Heart left ventricle (tissue), 16 donors: ENCODE results near the gene PCNX1. TPM values are rescaled to one million over a fixed set of nuclear protein-coding genes. Genes with fewer than 3 reads are reported as not detected.
"Not testable (repeated sequence)": the region's sequence is repeated elsewhere in the genome, so short reads cannot be mapped to it uniquely, and the experiment has no call there.

Source experiments
- ATAC-seq, 4 donors: fragments of 200-7000 bp; cut with Tn5 transposase; one replicate each; pipeline ENCODE4 v1.9.1; 2020 to 2022; ENCODE audit warnings: moderate library complexity in 4 of 4, mild to moderate bottlenecking in 3 of 4, moderate number of reproducible peaks in 1 of 4
- DNase-seq, 5 donors: peaks; one replicate each; pipeline ENCODE4 v3.0.0-alpha.2; 2020
- H3K27ac ChIP-seq, 12 donors: fragments of 200-600 bp; sonication (generic) in 4 of 12; one replicate each; pipeline versions ENCODE4 v1.5.0 to v1.8.0; 2016 to 2022; ENCODE audit warnings: mild to moderate bottlenecking in 2 of 12
- H3K27me3 ChIP-seq, 9 donors: fragments of 200-600 bp; sonication (generic) in 2 of 9; one replicate each; pipeline versions ENCODE4 v1.5.1 to v1.8.0; 2016 to 2022; ENCODE audit warnings: mild to moderate bottlenecking in 3 of 9
- H3K36me3 ChIP-seq, 9 donors: fragments of 200-600 bp; sonication (generic) in 2 of 9; one replicate each; pipeline versions ENCODE4 v1.5.0 to v1.8.0; 2018 to 2022; ENCODE audit warnings: mild to moderate bottlenecking in 2 of 9
- H3K4me1 ChIP-seq, 12 donors: fragments of 200-600 bp; sonication (generic) in 4 of 12; one replicate each; pipeline versions ENCODE4 v1.5.0 to v1.8.0; 2016 to 2022; ENCODE audit warnings: mild to moderate bottlenecking in 3 of 12
- H3K4me3 ChIP-seq, 12 donors: fragments of 200-600 bp; sonication (generic) in 4 of 12; one replicate each; pipeline versions ENCODE4 v1.5.0 to v1.8.0; 2017 to 2022; ENCODE audit warnings: mild to moderate bottlenecking in 9 of 12, moderate library complexity in 4 of 12
- H3K9me3 ChIP-seq, 12 donors: fragments of 200-600 bp; sonication (generic) in 4 of 12; one replicate each; pipeline versions ENCODE4 v1.5.0 to v1.8.0; 2016 to 2022; ENCODE audit warnings: mild to moderate bottlenecking in 1 of 12
- CTCF ChIP-seq, 12 donors: fragments of 200-600 bp; sonication (generic) in 4 of 12; IDR thresholded peaks; one replicate each; pipeline versions ENCODE4 v1.5.0 to v1.8.0; 2018 to 2022; ENCODE audit warnings: antibody characterized with exemption in 12 of 12, mild to moderate bottlenecking in 5 of 12
- POLR2A ChIP-seq, 2 donors: fragments of 450-650 bp; IDR thresholded peaks; one replicate each; pipeline ENCODE4 v1.6.1; 2017; ENCODE audit warnings: antibody characterized with exemption in 2 of 2, mild to moderate bottlenecking in 2 of 2, moderate library complexity in 2 of 2
- WGBS, 4 donors: extraction: QIAGEN DNeasy Blood & Tissue Kit in 2 of 4; methylation state at CpG; one replicate each; pipeline versions ENCODE4 v1.1.5 to v1.1.7; 2013 to 2018; 5-methylcytosine and 5-hydroxymethylcytosine counted together
- intact Hi-C, 10 donors: fragments of 100-400 bp; cut with DNase I; formaldehyde crosslinking; loops; one replicate each; pipeline versions ENCODE4 v1.11.1 to v1.14.2; 2022
- long read RNA-seq, 3 donors: library from polyadenylated mRNA; unstranded; transcript quantifications; one replicate each; pipeline ENCODE4 v2.0.0, GENCODE V29; 2020 to 2021
- polyA plus RNA-seq, 2 donors: library from polyadenylated mRNA; stranded (reverse); fragments of 200-250 nt; gene quantifications; one replicate each; pipeline ENCODE4 v1.2.3, GENCODE V29; 2013
- total RNA-seq, 9 donors: library from RNA; depleted of rRNA in 2 of 9; stranded (reverse); fragments of >200 nt in 2 of 9; fragmentation: NEBNext Ultra II Directional in 3 of 9; extraction: Animal tissue kit (Norgen Biotek cat#: 25700) in 3 of 9; gene quantifications; one replicate each; pipeline versions ENCODE4 v1.1.0 to v1.2.4, GENCODE V29; 2016 to 2023
- donor health status: ischemic (EF 13 %, LVEDD 7.1; RV severe dilation, severe dysfunction).
- donor health status: healthy with polysubstance abuse.
- donor health status: DM: no; HTN: yes; CAD: no.
- donor health status: DM: no; HTN: no; CAD: no.
- donor health status: ischemic (EF 25% LVEDD 6.9; RV normal size, moderate dysfunction).
- donor health status: ischemic (EF 25% LVEDD 5.7; RV mildly dilated, moderate dysfunction).
- donor health status: healthy.
- donor health status: DM: yes; HTN: yes; CAD: no.
- donor health status: ischemic (EF 35%, LVEDD 5.7; RV mildly dilated, moderate dysfunction).
- donor health status: nonischemic (EF 11% LVEDD 7.7; RV severe dilation, severe dysfunction).
- donor health status: DM: yes; HTN: yes; CAD: no.
- donor health status: PGD.
- donor health status: ischemic (EF 29% LVEDD 5.4; RV normal size, mild dysfunction).
- donor health status: nonischemic (EF 23%, LVEDD 6.1; RV moderate dilation, normal function).

PCNX1 gene
- total RNA-seq (10 to 100 TPM; 36.3 to 64.7 (median 53.4) TPM), polyA plus RNA-seq (10 to 100 TPM in 1 of 2 donors, 1 to 10 TPM in 1; 6.1 to 11.7 TPM)
- long read RNA-seq, donor 1, partial matches to known transcripts: 14 of 24 reads
- long read RNA-seq, donor 1, other reads (novel, unspliced or antisense): 10 of 24 reads
- long read RNA-seq, donor 2, partial matches to known transcripts: 10 of 12 reads
- long read RNA-seq, donor 2, other reads (novel, unspliced or antisense): 2 of 12 reads
- long read RNA-seq, donor 3, full-length matches to known transcripts: 1 of 11 reads
- long read RNA-seq, donor 3, partial matches to known transcripts: 5 of 11 reads
- long read RNA-seq, donor 3, other reads (novel, unspliced or antisense): 5 of 11 reads

- WGBS, 4 donors: 0% methylated on average over 2 to 101 of the region's 101 CpGs
- Histone ChIP-seq H3K4me3 (peak within 1 kb of the TSS; percentile 78 to 99 (median 94)), H3K27me3 (no peaks in the 10 kb centered on the region), H3K4me1 (peaks cover 0 to 66% (median 50%) of the 10 kb centered on the region in 12 donors), H3K9me3 (no peaks in the 10 kb centered on the region), H3K27ac (peak within 1 kb of the TSS; percentile 80 to 98 (median 94)), H3K36me3 (no peaks in the 10 kb centered on the region)
- TF ChIP-seq POLR2A (IDR thresholded peaks at IDR 0.05): peak in 1 of 2 donors; percentile 37
- TF ChIP-seq CTCF (IDR thresholded peaks at IDR 0.05): peak; percentile 73 to 97 (median 89)
- ATAC-seq (peak; percentile 82 to 91 (median 86)), DNase-seq (peak; percentile 90 to 94 (median 91))
- intact Hi-C loops: loop anchor here (2.0 to 5.0 kb wide), 8 partner anchors 47 to 90 kb away; no protein-coding TSS in a partner anchor
Observed at GRCh38 chr14:70907176-70907995, at the start of gene PCNX1. Gene PCNX1, plus strand, starts transcription at chr14:70907459. Its CDS starts 392 bp downstream, at chr14:70907851.

- H3K9me3 ChIP-seq: no peaks in the 10 kb centered on the region
- no peak for DNase-seq
- no peak for ATAC-seq
- H3K27me3 ChIP-seq: no peaks in the 10 kb centered on the region
- H3K4me3 ChIP-seq: no peak overlapping the region
- WGBS, 4 donors: 81 to 95% (median 92%) methylated on average over 2 of the region's 2 CpGs
- no peaks in the 10 kb centered on the region for H3K36me3 ChIP-seq
- TF ChIP-seq POLR2A (IDR thresholded peaks at IDR 0.05) (no peak), CTCF (IDR thresholded peaks at IDR 0.05) (no peak)
- no peaks in the 10 kb centered on the region for H3K4me1 ChIP-seq
- H3K27ac ChIP-seq: no peak overlapping the region
- intact Hi-C loops: no loop called here
Observed at GRCh38 chr14:70857496-70857890, 49.8 kb upstream of the PCNX1 start.

GRCh38 chr14:70858641-70859040, 48.6 kb upstream of the PCNX1 start:
- no peak overlapping the region for H3K4me3 ChIP-seq
- no peaks in the 10 kb centered on the region for H3K36me3 ChIP-seq
- no peaks in the 10 kb centered on the region for H3K27me3 ChIP-seq
- intact Hi-C loops: no loop called here
- no peak for TF ChIP-seq POLR2A (IDR thresholded peaks at IDR 0.05)
- no peak for TF ChIP-seq CTCF (IDR thresholded peaks at IDR 0.05)
- H3K4me1 ChIP-seq: no peaks in the 10 kb centered on the region
- H3K9me3 ChIP-seq: no peaks in the 10 kb centered on the region
- no peak overlapping the region for H3K27ac ChIP-seq
- WGBS, 4 donors: 79 to 86% (median 83%) methylated on average over 5 of the region's 5 CpGs
- ATAC-seq (no peak), DNase-seq (no peak)

- ATAC-seq, H3K27me3 ChIP-seq, H3K4me1 ChIP-seq, H3K4me3 ChIP-seq, H3K36me3 ChIP-seq, H3K27ac ChIP-seq, DNase-seq, intact Hi-C loops: not testable (repeated sequence)
- WGBS, 4 donors: 52 to 84% (median 66%) methylated on average over 1 of the region's 1 CpG
- peaks cover 0 to 25% (median 7%) of the 10 kb centered on the region in 12 donors for H3K9me3 ChIP-seq
Observed at GRCh38 chr14:70866992-70867391, 40.3 kb upstream of the PCNX1 start.
